ENCODE measurements around the gene VTI1A.

Gene VTI1A

DNA sequence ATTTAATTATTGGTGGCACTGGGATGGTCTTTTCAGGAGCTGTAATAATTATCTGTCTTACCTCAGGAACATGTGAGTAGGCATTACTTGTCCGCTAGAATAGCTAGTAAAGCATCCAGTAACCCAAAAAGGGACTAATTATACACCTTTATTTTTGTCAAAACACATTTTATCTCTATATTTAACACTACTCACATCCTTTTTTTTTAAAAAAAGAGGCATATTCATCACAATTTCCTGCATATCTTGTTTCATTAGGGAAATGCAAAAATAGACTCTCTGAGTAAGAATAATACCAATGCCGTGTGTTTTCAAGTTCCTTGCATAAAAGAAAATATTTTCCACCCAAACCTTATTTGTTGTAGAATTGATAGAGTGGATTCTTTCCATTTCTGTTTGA lies 99.5 kb downstream of the VTI1A start:
- DNase-seq (ENCODE audit: low read depth), result no peak

DNA sequence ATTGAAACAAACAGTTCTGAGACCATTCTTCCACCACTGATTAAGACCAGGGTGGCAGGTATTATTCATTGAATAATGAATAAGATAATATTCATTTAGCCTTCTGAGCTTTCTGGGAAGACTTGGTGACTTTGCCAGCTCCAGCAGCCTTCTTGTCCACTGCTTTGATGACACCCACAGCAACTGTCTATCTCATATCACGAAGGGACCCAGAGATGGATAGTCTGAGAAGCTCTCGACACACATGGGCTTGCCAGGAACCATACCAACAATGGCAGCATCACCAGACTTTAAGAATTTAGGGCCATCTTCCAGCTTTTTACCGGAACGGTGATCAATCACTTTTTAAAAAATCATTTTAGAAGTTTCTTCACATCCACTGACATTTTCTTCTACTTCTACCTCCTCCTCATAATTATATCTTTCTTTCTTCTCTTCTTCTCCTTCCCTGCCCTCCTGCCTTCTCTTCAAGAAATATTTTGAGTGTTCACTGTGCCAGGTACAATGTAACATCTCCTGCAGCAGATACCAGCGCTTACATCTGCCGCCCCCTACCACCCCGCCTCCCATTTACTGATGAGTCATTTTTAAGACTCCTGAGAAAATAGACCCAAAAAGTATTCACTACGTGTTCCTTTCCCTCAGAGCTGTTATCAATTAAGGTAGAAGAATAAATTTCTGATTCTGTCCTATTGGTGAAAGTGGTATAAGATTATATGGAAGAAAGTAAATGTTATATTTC lies 101.7 kb downstream of the VTI1A start:
- DNase-seq (ENCODE audit: low read depth), result no peak

DNA sequence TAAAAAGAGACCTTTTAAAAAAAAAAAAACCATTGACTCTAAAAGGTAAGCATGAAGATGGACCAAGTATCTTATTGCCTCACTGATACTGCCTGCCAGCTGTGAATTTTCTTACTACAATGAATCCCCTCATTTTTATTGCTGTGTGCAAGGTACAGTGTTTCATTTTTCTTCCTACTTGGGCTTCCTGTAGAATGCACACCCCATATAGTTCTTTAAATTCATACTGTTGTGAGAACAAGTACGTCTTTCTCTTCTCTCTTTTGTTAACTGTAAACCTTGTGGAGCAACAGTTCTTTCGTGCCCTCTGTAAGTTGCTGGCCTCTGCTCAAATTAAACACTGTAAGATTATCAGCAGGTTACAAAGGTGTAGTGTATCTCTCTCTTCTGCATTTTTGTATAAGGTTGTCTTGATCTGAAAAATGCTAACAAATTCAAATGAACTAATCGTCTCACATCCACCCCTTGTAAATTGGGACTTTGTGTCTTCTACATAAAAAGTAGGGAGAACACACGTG lies 105.6 kb downstream of the VTI1A start:
- DNase-seq (ENCODE audit: low read depth), result no peak

DNA sequence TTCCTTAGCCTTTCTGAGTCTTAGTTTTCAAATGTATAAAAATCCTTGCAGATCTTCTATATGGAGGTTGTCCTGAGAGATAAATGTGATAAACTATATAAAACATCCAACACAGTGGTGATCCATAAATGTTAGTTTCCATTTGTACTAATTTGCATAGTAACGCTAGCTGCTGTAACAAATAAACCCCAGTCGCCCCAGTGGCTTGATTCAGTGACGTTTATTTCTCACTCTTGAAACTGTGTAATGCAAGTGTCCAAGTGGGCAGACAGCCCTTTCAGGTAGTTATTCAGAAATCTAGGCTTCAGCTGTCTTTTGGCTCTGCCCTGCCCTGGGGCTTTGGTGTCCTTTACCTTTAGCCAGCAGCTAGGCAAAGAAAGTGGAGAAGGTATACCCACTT lies 106.3 kb downstream of the VTI1A start:
- DNase-seq (ENCODE audit: low read depth), result no peak

DNA sequence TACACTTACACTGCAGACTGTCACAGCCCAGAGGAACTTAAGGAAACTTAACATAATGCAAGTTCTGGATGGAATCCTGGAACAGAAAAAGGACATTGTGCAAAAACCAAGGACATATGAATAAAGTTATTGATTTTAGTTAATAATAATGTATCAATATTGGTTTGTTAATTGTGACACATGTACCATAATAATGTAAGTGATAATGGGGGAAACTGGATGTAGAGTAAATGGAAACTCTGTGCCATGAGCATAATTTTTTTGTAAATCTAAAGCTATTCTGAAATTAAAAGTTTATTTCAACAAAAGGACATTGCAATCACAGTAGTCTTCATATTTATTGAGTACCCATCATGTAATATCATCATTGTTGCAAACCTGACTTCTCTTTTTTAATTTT lies 107.2 kb downstream of the VTI1A start:
- DNase-seq (ENCODE audit: low read depth), result no peak

DNA sequence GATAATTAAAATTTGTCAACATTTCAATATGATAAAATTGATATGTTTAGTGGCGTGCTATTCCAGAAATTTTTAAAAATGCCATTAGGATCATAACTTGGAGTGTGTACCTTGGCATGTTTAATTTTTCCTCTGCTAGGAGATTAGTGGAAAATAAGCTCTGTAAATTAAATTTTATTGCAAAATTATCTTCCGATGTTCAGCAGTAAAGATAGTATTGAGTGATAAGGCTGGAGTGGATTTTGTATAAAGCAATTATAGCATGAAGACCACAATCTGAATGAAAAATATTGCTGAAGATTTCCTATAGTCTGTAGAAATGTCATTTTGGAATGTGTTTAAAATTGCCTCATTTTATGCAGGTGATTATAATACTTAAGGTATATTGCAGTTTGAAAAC lies 110.2 kb downstream of the VTI1A start:
- no peak for DNase-seq (ENCODE audit: low read depth)

DNA sequence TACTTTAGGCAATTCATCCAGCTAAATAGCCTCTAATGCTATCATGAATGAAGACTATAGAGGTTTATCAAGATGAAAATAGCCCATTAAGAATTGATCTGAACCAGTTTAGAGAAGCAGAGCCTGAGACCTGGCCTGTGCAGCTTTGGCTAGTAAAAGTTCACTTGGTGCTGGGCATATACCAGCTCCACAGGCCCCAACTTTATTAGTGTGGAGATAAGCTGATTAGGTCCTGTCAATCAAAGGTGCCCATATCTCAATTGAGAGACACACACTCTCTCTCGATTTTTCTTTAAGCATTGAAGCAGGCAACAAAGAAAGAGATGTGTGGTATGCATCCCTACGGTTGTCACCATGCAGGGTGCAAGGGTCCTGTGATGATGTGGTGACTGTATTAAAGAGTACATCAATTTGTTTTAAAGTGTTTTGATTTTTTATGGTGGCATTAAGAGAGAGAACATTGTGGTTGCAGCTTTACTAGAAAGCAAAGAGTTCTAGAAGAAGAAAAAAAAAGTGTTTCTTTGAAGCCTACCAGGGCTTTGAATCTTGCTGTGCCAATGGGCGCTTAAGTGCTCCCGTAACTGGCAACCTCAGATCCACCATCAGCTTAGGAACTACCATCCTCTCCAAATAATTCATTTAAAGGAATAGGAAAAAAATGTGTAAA lies 111.6 kb downstream of the VTI1A start:
- DNase-seq (ENCODE audit: low read depth), result no peak

DNA sequence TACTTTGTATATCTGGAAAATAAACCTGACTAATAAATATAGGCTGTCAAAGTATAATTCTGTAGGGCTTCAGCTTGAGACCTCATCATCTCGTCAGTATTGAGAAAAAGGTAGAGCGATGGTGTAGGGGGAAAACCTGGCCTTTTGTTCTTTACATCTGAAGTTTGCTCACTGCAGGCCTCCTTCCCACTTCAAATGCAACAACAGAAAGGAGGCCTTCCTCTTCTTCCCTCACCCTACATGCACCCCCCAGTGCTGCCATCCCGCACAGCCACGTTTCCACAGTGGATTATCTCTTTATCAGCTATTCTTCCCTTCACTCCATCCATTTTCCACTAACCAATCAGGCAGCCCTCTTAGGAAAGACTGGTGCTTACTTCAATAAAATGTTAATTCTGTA lies 112.3 kb downstream of the VTI1A start:
- DNase-seq (ENCODE audit: low read depth), result no peak

DNA sequence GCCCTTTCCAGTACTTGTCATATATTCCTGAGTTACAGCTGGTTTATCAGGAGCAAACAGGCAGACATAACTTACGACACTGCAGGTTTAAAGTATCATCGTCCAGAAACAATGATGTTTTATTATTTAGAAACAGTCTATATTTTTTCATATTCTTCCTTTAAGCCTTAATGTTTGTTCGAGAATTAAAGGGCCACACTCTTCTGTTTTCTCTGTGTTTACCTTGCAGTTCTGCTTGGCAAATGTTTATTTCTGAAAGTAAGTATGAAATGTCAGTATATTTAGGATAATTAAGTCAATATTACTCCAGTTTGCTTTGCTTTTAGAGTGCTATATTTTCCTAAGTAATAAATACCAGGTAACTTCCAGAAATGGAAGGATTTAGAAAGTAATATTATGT lies 115.1 kb downstream of the VTI1A start:
- DNase-seq (ENCODE audit: low read depth), result no peak

DNA sequence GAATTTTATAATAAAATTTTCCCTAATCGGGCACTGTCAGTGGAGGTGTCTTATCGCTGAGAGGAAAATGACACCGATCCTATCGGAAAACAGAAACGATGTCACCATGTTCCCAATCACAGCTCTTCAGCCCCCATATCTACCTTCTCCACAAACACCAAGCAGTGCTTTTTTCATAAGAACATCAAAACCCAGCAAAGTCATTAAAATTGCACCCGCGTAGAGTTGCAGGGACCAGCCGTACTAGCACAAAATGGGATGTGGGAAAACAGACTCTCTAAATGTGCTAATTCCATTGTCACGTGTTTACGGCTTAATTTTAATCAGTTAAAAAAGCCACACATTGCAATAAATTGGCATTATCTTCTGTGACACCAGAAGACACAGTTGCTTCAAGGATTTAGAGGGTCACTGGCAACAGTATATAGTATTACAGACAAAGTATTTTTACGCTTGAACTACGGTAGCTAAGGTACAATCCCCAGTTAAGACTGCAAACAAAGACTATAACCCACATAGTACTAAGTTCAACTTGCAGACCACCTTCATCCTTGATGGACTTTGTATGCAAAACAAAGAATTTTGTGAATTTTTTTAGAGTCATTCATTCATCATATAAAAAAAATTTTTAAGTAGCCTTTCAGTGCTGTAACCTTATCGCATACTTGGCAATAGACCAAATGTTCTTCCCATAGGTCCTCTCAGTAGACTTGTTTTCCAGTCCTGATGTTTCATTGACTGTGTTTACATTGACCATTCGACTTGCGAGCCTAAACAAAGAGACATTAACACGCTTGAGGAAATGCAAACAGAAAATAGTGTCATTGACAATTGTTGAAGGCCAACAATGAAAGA lies 116.0 kb downstream of the VTI1A start:
- DNase-seq (ENCODE audit: low read depth), result no peak

DNA sequence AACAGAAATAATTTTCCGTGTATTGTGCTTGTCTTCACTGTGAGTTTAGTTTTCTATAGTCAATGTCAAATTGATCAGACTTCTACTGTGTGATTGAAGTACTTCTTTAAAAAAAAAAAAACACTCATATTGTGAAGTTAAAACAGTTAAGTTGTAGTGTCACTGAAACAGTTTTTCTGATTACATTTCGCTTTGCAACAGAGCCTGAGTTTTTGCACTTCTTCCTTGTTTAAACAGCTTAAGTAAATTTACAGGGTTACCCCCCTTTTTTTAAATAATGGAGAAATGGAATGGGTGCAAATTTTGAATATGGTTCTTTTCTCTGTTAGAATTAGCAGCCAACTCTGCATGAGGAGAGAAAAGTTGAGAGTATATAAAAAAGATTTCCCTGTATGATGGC lies 117.3 kb downstream of the VTI1A start:
- no peak for DNase-seq (ENCODE audit: low read depth)

DNA sequence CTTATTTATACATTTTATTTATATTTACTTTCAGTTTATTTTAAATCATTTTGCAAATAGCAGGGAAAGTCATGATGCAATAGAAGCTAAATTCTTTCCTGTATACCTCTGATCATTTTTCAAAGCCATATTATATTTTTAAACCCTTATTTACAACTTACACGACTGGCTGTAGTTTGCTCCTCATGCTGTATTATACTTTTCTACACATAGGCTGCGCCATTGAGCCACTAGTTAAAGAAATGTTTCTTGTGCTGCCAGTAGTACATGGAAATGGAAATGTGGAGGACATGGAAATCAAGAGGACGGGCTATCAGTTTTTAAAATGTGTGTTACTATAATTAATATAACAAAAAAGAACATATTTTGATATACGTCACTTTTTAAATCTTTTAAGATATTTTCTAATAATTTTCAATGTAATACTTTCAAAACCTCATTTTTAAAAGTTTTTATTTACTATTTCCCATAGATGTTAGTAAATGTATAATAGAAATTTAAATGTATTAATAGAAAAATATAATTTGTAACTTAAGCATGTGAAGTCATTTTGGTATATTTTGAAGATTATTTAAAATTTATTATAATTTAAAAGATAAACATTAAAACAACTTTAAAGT lies 118.5 kb downstream of the VTI1A start:
- DNase-seq (ENCODE audit: low read depth), result no peak

DNA sequence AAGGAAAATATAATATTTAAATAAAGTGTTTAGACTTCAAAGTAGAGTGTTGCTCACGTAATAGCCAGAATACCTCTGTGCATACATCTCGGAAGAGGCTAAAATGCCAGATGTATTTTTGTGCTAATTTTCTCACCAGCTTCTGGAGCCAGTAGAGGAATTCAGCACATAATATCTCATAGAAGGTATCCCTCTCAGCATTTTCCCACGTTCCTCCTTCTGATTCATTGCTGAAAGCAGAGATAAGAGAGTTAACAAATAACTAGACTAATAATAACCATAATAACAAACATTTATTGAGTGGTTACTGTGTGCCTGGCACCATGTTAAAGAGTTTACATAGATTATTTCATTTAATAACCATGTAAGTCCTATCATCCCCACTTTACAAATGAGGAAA lies 123.6 kb downstream of the VTI1A start:
- DNase-seq (ENCODE audit: low read depth), result no peak

DNA sequence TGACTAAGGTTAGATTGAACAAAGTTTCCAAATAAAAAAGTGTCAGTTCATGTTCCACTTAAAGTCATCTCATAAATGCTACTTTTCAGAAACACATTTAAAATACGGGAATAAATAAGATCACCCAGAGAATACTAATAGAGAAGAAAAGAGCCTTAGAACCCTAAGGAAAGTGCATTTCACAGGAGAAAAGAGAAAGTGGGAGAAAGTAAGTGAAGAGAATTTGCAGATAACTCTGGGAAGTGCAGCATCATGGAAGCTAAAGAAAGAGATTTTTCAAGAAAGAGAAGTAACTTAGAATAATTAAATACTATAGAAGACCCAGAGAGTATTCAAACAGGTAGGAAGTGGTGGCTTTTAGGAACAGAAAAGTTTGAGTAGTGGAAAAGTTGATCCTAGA lies 132.6 kb downstream of the VTI1A start:
- no peak for DNase-seq (ENCODE audit: low read depth)

DNA sequence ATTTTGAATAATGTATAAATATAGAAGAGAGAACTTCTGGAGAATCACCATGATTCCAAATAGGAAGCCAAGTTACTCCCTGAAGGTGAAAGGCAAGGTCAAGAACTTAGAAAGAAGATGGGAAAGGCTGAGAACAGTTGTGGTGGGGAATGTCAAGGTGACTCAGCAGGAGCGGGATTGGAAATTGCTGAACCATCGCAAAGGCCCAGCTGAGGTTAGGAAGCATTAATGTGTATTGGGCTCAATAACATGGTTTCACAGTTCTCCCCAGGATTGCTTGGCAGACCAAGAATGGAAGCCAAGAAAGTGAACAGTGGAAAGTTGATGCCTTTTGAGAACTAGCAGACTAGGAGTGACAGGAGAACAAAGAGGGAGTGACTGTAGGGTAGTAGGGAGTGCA lies 133.3 kb downstream of the VTI1A start:
- DNase-seq (ENCODE audit: low read depth), result no peak

DNA sequence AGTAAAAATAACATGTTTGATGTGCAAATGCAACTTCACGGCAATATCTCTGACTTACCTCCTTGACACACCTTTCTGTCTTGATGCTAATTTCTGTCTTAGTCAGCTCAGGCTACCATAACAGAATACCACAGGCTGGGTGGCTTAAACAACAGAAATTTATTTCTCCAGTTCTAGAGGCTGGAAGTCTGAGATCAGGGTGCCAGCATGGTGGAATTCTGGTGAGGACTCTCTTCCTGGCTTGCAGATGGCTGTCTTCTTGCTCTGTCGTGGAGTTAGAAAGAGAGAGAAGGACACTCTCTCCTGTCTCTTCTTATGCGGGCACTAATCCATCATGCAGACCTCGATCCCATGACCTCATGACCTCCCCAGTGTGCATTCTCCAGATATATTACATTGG lies 134.9 kb downstream of the VTI1A start:
- DNase-seq (ENCODE audit: low read depth), result no peak

DNA sequence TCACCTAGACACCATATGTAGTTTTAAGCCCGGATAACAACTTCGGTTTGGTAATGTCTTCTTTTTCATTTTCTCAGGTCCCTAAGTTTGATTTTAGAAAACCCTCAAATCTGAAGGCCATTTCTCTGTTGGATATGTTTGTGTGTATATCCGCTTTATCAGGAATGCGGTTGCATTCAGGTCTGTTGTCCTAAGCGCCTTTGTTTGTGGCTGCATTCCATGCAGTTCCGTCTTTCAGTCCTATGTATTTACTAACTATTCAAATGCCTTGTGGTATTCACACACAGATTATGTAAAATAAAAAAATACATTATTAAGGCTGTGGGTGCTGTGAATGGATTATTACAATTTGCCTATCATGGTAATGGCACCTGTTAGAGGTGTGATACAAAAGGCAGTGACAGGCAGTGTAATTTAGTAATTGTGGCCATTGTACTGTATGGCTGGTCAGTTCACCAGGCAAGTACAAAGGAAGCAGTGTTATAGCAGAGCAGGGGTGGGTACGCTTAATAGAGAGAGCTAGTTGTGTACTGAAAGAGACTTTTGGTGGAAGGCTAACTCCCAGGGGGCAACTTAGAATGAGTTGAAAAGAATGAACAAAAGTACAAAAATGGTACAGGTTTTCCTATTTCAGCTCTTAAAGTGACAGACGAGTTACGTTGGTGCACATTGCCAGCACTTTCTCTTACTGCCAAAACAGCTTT lies 136.4 kb downstream of the VTI1A start:
- no peak for DNase-seq (ENCODE audit: low read depth)

DNA sequence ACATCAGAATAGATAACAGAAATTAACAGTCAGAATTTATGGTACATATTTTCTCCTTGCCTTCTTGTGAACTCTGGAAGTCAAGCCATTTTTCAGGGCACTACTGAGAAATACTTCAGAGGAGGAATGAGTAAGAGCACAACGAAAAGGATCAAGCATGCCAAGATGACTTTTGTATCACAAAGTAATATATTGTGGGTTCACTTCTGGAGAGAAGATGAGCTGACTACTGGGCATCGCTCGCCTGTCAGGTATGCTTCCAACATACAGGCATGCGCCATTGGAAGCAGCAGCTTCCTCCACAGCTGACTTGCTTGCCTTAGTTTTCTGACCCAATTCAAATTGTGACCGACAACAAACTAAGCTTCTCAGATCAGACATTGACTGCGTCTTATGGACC lies 137.3 kb downstream of the VTI1A start:
- DNase-seq (ENCODE audit: low read depth), result no peak

DNA sequence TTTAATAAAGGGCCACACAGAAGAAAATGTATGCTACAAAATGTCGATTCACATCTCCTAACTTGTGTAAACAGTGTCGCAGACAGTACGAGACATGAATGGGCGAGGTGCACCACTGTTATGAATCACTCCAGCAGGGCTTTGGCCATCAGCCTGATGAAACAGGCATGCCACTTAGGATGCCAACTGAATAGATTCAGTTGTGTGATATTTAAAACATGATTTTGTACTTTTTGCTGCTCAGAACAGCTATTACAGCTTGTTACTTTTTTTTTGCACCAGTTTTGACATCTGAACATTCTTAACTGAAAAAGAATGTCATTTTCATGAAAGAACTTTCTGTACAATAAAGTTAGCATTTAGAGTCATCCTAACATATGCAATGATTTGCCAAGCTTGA lies 138.1 kb downstream of the VTI1A start:
- no peak for DNase-seq (ENCODE audit: low read depth)

DNA sequence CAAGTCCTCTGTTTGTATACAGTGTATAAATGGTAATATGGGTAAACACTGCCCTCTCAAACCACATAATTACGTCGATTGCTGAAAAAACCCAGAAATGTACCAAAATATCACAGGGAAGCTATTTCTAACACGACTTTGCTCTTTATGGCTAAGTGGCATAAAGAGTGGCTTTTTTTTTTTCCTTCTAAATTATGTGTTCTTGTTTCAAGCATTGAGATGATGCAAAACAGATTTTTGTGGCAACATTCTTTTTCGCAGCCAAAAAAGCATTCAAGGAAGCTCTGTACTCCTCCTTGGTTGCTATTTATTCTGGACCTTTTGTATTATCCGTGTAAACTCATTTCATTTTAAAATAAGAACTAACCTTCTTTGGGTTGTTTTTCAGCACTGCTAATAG lies 138.9 kb downstream of the VTI1A start:
- DNase-seq (ENCODE audit: low read depth), result no peak

DNA sequence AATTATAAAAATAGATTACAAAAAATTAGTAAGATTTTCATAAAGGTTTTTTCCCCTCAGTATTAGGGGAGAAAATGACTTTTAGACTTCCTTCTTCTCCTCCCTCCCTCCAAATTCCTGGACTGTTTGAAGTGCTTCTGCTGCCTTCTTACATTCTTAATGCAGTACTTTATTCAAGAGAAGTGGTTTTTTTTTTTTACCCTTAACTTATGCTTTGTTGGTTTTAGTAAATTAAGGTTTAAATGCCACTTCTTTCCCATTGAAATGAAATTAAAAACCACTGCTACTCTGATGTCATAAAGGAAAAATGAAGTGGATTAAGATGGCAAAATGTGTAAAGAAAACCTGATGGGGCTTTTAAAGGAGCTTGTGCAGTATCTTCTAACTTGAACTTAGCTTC lies 140.7 kb downstream of the VTI1A start:
- no peak for DNase-seq (ENCODE audit: low read depth)

All from stimulated activated CD4-positive, alpha-beta T cell treated with anti-CD3 and anti-CD28 coated beads, Interleukin-2, amount 100 ng/mL, for 4 hours (primary cell).